HepG2 (cell line): ENCODE data around the gene CCDC116. TPM values are rescaled to one million over a fixed set of nuclear protein-coding genes. Genes with fewer than 3 reads are reported as not detected.

Source experiments
- ASH2L ChIP-seq: fragments of 300-600, 200-600 bp; sonication (generic); IDR thresholded peaks from 2 replicates; pipeline ENCODE4 v1.7.0; 2017; ENCODE audit warnings: low read depth, mild to moderate bottlenecking, moderate library complexity, mixed read lengths, low read length; ENCODE audit not compliant: insufficient read length
- NR2C2 ChIP-seq: sonication (generic); formaldehyde crosslinking; IDR thresholded peaks from 2 replicates; pipeline ENCODE4 v1.4.0; 2020; ENCODE audit warnings: missing genetic modification reagents, mild to moderate bottlenecking, moderate library complexity, borderline replicate concordance
- PHF5A ChIP-seq: IDR thresholded peaks from one replicate; pipeline ENCODE4 v1.6.1; 2018; ENCODE audit warnings: low read depth, missing genetic modification reagents; ENCODE audit not compliant: unreplicated experiment
- RFX3 ChIP-seq: IDR thresholded peaks from 2 replicates; pipeline ENCODE4 v1.6.1; 2016; ENCODE audit warnings: missing biosample characterization, missing genetic modification reagents
- TCF12 ChIP-seq, 2 experiments: fragments of 450-650 bp in 1 of 2; sonication (generic) in 1 of 2; formaldehyde crosslinking in 1 of 2; IDR thresholded peaks; 2 replicates each; pipeline versions ENCODE4 v1.6.1 to v1.8.0; 2017 to 2022; ENCODE audit warnings: antibody characterized with exemption in 1 of 2, mild to moderate bottlenecking in 1 of 2, missing genetic modification reagents in 1 of 2, moderate library complexity in 1 of 2
- THYN1 ChIP-seq: sonication (generic); formaldehyde crosslinking; IDR thresholded peaks from 2 replicates; pipeline ENCODE4 v1.8.1; 2023; ENCODE audit warnings: low read depth, mild to moderate bottlenecking, moderate library complexity, missing genetic modification reagents, borderline replicate concordance
- ZBTB20 ChIP-seq: sonication (generic); formaldehyde crosslinking; IDR thresholded peaks from 2 replicates; pipeline ENCODE4 v1.8.1; 2023; ENCODE audit warnings: missing genetic modification reagents, low read depth, mild to moderate bottlenecking, borderline replicate concordance
- ZNF12 ChIP-seq: sonication (generic); formaldehyde crosslinking; IDR thresholded peaks from 2 replicates; pipeline ENCODE4 v1.5.0; 2020; ENCODE audit warnings: missing genetic modification reagents
- ZNF263 ChIP-seq: sonication (generic); formaldehyde crosslinking; IDR thresholded peaks from 2 replicates; pipeline ENCODE4 v1.4.0; 2020; ENCODE audit warnings: missing genetic modification reagents
- ZNF337 ChIP-seq: sonication (generic); formaldehyde crosslinking; IDR thresholded peaks from 2 replicates; pipeline ENCODE4 v1.5.1; 2020; ENCODE audit warnings: missing genetic modification reagents, low read depth, mild to moderate bottlenecking, borderline replicate concordance
- ZNF546 ChIP-seq: sonication (generic); formaldehyde crosslinking; conservative IDR thresholded peaks from 2 replicates; pipeline ENCODE4 v1.8.1; 2023; ENCODE audit warnings: mild to moderate bottlenecking, missing genetic modification reagents
- ZZZ3 ChIP-seq: sonication (generic); formaldehyde crosslinking; IDR thresholded peaks from 2 replicates; pipeline ENCODE4 v1.4.0; 2020; ENCODE audit warnings: missing genetic modification reagents, mild to moderate bottlenecking, borderline replicate concordance
- polyA plus RNA-seq, 8 experiments: library from polyadenylated mRNA; depleted of rRNA in 3 of 8; stranded (reverse) in 7 of 8; unstranded in 1 of 8; fragments of >200 nt; fragmentation: Illumina TruSeq in 4 of 8; extraction: Trizol in 4 of 8; gene quantifications; 2 replicates each; pipeline versions ENCODE4 v1.2.1 to v1.2.3, GENCODE V29; 2011 to 2016; ENCODE audit warnings: low read depth in 4 of 8, missing spikeins in 1 of 8, mixed read lengths in 1 of 8; ENCODE audit not compliant: insufficient read depth in 1 of 8
- total RNA-seq, 5 experiments: library from RNA; depleted of rRNA; stranded (reverse); fragments of >200 nt; fragmentation: Illumina TruSeq; extraction: Trizol; gene quantifications; 2 replicates each; pipeline ENCODE4 v1.2.3, GENCODE V29; 2016; ENCODE audit warnings: low read depth in 1 of 5
- TF ChIP-seq, protein P1 (sequence below): sonication (generic); formaldehyde crosslinking; IDR thresholded peaks from 2 replicates; pipeline ENCODE4 v1.8.0; 2022; ENCODE audit warnings: mild to moderate bottlenecking, missing genetic modification reagents, borderline replicate concordance
- TF ChIP-seq, protein P2 (sequence below): IDR thresholded peaks from 2 replicates; pipeline ENCODE4 v1.6.1; 2018; ENCODE audit warnings: missing genetic modification reagents
- TF ChIP-seq, protein P3 (sequence below): sonication (generic); formaldehyde crosslinking; IDR thresholded peaks from one replicate; pipeline ENCODE4 v1.5.1; 2020; ENCODE audit warnings: mild to moderate bottlenecking, missing genetic modification reagents; ENCODE audit errors: not compliant biosample characterization
- TF ChIP-seq, protein P4 (sequence below): sonication (generic); formaldehyde crosslinking; IDR thresholded peaks from 2 replicates; pipeline ENCODE4 v1.4.0; 2020; ENCODE audit warnings: missing genetic modification reagents, borderline replicate concordance

Gene CCDC116
- total and polyA plus RNA-seq, 2 of the 13 experiments (the other 11 are each of a cell fraction or from before 2014, with no cell fraction given) = 0.15 to 0.33 TPM

DNA sequence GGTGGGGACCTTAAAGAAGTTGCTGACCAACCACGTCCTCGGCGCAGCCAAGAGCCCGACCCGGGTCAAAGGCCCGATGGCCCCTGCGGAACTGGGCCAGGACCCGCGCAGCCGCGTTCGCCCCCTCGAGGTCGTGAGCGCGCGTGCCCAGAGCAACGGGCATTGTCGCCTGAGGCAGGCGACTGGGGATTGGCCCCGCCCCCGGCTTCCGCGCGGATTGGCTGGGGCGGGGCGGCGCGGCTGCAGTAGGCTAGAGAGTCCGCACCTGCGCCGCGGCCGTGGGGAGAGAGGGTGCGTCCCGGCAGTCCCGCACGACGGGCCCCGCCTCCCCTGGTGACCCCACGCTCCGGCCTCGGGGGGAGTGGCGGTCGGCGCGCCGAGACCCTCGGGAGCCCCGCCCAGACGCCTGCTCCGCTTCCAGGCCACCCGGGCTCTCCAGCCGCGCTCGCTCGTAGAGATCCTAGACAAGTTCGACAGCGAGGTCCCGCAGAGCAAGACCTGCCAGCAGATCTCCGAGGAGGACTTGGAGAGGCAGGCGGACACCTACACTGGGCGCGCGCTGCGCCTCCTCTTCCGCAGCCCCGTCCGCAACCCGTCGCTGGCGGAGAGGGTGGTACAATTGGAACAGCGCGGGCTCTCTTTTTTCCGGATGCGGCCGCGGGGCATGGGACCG, 24.9 kb downstream of the CCDC116 start (continued):
- TF ChIP-seq ZNF12 (CRISPR knock-in tag) = no peak
- TF ChIP-seq TCF12 (IDR thresholded peaks at IDR 0.05) = no peak
- no peak for TF ChIP-seq TCF12 (CRISPR knock-in tag; IDR thresholded peaks at IDR 0.05)
- no peak for TF ChIP-seq ASH2L
- TF ChIP-seq, protein P1, sequence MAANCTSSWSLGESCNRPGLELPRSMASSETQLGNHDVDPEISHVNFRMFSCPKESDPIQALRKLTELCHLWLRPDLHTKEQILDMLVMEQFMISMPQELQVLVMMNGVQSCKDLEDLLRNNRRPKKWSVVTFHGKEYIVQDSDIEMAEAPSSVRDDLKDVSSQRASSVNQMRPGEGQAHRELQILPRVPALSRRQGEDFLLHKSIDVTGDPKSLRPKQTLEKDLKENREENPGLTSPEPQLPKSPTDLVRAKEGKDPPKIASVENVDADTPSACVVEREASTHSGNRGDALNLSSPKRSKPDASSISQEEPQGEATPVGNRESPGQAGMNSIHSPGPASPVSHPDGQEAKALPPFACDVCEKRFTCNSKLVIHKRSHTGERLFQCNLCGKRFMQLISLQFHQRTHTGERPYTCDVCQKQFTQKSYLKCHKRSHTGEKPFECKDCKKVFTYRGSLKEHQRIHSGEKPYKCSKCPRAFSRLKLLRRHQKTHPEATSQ = 0 out of 2 replicates have a peak, but pooled peaks have one; percentile 13
- peak; percentile 31; the same call in 1 of the 2 replicates for TF ChIP-seq ZBTB20 (CRISPR knock-in tag)
- TF ChIP-seq, protein P2, sequence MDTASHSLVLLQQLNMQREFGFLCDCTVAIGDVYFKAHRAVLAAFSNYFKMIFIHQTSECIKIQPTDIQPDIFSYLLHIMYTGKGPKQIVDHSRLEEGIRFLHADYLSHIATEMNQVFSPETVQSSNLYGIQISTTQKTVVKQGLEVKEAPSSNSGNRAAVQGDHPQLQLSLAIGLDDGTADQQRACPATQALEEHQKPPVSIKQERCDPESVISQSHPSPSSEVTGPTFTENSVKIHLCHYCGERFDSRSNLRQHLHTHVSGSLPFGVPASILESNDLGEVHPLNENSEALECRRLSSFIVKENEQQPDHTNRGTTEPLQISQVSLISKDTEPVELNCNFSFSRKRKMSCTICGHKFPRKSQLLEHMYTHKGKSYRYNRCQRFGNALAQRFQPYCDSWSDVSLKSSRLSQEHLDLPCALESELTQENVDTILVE (CRISPR knock-in tag) = peak; percentile 12; the same call in 1 of the 2 replicates
- TF ChIP-seq ZNF263 = peak; percentile 0; the same call in 1 of the 2 replicates
- TF ChIP-seq NR2C2 (CRISPR knock-in tag) = peak; percentile 76; the same call in 1 of the 2 replicates
- TF ChIP-seq THYN1 (CRISPR knock-in tag) = no peak
- TF ChIP-seq ZZZ3 = no peak
- TF ChIP-seq, protein P3, sequence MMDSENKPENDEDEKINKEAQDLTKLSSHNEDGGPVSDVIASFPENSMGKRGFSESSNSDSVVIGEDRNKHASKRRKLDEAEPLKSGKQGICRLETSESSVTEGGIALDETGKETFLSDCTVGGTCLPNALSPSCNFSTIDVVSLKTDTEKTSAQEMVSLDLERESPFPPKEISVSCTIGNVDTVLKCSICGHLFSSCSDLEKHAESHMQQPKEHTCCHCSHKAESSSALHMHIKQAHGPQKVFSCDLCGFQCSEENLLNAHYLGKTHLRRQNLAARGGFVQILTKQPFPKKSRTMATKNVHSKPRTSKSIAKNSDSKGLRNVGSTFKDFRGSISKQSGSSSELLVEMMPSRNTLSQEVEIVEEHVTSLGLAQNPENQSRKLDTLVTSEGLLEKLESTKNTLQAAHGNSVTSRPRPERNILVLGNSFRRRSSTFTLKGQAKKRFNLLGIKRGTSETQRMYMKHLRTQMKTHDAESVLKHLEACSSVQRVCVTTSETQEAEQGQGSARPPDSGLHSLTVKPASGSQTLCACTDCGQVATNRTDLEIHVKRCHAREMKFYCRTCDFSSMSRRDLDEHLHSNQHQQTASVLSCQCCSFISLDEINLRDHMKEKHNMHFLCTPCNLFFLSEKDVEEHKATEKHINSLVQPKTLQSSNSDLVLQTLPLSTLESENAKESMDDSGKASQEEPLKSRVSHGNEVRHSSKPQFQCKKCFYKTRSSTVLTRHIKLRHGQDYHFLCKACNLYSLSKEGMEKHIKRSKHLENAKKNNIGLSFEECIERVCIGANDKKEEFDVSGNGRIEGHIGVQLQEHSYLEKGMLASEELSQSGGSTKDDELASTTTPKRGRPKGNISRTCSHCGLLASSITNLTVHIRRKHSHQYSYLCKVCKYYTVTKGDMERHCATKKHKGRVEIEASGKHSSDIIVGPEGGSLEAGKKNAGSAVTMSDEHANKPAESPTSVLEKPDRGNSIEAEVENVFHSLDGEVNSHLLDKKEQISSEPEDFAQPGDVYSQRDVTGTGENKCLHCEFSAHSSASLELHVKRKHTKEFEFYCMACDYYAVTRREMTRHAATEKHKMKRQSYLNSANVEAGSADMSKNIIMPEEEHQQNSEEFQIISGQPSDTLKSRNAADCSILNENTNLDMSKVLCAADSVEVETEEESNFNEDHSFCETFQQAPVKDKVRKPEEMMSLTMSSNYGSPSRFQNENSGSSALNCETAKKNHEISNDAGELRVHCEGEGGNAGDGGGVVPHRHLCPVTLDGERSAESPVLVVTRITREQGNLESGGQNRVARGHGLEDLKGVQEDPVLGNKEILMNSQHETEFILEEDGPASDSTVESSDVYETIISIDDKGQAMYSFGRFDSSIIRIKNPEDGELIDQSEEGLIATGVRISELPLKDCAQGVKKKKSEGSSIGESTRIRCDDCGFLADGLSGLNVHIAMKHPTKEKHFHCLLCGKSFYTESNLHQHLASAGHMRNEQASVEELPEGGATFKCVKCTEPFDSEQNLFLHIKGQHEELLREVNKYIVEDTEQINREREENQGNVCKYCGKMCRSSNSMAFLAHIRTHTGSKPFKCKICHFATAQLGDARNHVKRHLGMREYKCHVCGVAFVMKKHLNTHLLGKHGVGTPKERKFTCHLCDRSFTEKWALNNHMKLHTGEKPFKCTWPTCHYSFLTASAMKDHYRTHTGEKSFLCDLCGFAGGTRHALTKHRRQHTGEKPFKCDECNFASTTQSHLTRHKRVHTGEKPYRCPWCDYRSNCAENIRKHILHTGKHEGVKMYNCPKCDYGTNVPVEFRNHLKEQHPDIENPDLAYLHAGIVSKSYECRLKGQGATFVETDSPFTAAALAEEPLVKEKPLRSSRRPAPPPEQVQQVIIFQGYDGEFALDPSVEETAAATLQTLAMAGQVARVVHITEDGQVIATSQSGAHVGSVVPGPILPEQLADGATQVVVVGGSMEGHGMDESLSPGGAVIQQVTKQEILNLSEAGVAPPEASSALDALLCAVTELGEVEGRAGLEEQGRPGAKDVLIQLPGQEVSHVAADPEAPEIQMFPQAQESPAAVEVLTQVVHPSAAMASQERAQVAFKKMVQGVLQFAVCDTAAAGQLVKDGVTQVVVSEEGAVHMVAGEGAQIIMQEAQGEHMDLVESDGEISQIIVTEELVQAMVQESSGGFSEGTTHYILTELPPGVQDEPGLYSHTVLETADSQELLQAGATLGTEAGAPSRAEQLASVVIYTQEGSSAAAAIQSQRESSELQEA (CRISPR knock-in tag) = peak; percentile 74
- no peak for TF ChIP-seq ZNF337 (CRISPR knock-in tag)
- TF ChIP-seq RFX3 (CRISPR knock-in tag) = no peak
- TF ChIP-seq, protein P4, sequence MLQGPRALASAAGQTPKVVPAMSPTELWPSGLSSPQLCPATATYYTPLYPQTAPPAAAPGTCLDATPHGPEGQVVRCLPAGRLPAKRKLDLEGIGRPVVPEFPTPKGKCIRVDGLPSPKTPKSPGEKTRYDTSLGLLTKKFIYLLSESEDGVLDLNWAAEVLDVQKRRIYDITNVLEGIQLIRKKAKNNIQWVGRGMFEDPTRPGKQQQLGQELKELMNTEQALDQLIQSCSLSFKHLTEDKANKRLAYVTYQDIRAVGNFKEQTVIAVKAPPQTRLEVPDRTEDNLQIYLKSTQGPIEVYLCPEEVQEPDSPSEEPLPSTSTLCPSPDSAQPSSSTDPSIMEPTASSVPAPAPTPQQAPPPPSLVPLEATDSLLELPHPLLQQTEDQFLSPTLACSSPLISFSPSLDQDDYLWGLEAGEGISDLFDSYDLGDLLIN (CRISPR knock-in tag) = no peak
- TF ChIP-seq ZNF546 = no peak
- no peak for TF ChIP-seq PHF5A
